ENCODE measurements around the gene KRT14.
"Not testable (repeated sequence)": the region's sequence is repeated elsewhere in the genome, so short reads cannot be mapped to it uniquely, and the experiment has no call there.

Gene KRT14

DNA sequence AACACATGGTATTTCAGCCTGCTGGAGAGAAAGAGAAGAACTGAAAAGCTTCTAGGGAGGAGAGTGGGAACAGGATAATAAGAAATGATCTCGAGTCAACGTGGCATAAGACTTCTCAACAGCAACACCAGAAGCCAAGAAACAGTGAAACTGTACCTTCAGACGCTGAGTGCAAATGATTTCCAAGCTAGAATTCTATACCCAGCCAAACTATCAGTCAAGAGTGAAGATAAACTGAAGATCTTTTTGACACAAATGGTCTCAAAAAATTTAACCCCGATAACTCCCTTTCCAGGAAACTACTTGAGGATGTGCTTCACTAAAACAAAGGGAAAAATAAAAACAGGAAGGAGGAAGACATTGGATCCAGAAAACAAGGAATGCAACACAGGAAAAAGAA is 20.2 kb upstream of the KRT14 start:
- not testable (repeated sequence) for DNase-seq (ENCODE audit: low read depth in 3 of 3)

- no peak for DNase-seq (ENCODE audit: low read depth in 3 of 3)
Measured at GRCh38 chr17:41602524-41602923, 15.8 kb upstream of the KRT14 start.

DNA sequence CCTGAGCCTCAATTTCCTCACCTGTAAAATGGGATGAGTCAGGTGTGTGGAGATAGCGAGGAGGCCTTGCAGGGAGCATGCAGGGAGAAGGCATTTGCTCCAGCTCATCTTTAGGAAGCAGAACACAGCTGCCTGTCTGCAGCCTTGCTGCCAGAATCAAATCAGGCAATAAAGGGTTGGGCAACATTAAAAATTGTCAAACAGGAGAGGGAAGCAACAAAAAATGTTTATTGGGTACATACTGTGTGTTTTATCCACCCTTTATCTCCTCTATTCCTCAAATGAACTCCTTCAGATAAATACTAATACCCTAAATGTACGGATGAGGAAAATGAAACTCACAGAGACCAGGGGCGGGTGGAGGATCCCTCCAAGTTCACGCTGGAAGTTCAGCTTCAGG is 13.6 kb upstream of the KRT14 start:
- no peak for DNase-seq (ENCODE audit: low read depth in 3 of 3)

GRCh38 chr17:41599680-41600079 is 13.0 kb upstream of the KRT14 start:
- no peak for DNase-seq (ENCODE audit: low read depth in 3 of 3)

DNA sequence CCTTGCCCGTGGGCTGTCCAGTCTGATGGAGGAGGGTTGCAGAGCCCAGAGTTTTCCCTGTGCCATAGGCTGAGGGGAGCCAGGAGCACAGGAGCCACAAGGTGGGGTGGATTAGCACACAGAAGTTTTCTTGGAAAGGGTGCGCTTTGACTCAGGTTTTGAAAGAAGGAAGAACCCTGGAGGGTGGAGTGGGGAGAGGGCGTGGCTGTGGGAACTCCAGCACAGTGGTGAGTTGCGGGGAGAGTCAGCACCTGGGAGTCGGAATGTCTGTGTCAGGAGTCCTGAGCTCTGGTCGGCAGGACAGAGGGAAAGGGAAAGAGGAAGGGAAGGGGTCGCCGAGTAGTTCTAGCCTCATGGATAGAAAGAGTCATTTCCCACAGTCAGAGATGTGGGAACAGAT is 8.9 kb upstream of the KRT14 start:
- no peak for DNase-seq (ENCODE audit: low read depth in 3 of 3)

- DNase-seq (ENCODE audit: low read depth in 3 of 3): no peak
Measured at GRCh38 chr17:41594363-41594915, 7.7 kb upstream of the KRT14 start.

DNA sequence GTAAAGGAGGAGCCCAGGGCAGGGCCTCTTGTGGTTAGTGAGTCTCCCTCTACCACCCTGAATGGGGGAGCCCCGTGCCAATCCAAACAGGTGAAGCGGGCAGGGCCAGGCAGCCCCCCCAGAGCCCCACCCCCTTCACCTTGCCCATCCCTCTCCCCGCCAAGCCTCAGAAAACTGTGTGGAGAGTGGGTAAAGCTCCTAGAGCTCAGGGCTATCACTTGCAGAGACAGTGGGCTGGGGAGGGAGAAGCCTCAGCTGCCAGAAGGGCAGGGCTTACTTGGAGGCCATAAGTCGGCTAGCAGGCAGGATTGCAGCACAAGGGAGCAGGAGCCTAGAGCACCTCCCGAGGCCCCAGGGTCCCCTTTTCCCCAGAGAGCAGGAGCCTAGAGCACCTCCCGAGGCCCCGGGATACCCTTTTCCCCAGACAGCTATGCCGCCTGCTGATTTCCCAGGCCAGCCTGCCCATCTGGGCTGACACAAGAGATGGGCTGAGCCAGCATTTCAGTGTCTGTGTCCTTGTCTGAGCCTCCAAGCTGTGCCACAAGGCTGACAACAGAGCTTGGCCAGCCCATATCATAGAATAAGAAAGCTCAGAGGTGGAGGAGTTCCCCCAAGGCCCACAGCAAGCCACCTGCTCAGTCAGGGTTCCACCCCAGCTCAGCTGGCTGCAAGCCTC is 6.7 kb upstream of the KRT14 start:
- DNase-seq (ENCODE audit: low read depth in 3 of 3): no peak

- DNase-seq (ENCODE audit: low read depth in 3 of 3): no peak
Measured at GRCh38 chr17:41592601-41593305, 6.1 kb upstream of the KRT14 start.

GRCh38 chr17:41589301-41589700 is 2.6 kb upstream of the KRT14 start:
- DNase-seq (ENCODE audit: low read depth in 3 of 3): no peak

GRCh38 chr17:41588126-41588810 is 1.6 kb upstream of the KRT14 start:
- no peak for DNase-seq (ENCODE audit: low read depth in 3 of 3)

DNA sequence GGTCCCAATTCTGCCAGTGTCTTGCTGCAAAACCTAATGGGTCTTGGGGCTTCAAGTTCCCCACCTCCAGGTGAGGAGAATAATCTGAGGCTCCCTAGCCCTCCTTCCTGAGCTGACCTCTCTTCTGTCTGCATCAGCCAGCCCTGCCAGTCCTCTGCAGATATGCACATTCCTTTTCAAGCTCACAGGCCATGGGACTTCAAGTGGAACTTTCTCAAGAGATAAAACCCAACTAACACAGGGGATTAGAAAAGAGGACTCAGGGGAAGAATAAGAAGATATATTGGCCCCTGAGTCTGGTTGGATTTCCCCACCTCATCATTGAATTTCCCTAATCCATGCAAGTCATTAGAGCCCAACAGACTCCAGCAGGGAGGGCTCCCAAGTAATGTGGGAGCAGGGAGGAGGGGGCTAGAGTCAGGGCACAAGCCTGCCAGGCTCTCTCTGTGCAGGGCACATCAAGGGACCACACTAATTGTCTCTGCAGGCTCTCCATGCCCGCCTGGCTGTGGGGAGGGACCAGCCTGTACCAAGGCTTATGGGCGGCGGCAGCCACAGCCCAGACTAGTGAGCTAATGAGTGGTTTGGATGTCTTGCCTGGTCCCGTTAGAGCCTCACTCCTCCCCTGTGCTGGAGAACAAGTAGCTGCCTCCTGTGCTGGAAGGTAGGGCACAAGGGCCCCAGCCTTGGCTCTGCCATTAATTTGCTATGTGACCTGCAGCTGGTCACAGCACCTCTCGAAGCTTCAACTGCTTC is 1.2 kb downstream of the KRT14 start:
- DNase-seq (ENCODE audit: low read depth in 3 of 3): no peak

DNA sequence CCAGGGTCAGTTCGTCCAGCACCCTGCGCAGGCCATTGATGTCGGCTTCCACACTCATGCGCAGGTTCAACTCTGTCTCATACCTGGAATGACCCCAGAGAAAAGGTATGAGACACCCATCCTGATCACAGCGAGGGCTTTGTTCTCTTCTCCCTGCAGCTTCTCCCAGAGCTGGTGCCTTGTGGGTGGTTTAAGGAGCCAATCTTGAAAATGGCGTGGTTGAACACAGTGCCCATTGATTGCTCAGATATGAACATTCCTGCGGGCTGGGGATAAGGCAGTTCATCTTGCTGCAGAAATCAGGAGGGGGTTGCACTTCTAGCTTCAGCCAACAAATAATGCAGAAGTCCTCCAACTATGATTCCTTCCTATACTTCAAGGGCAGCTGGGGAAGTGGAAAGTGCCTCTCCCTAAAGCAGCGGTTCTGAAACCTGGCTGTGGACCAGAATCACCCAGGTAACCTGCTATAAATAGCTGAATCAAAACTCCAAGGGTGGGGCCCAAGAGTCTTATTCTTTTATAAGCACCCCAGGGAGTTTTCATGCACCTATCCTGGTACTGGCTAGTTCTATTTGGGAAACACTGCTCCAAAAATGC is 2.3 kb downstream of the KRT14 start:
- DNase-seq (ENCODE audit: low read depth in 3 of 3): not testable (repeated sequence)

DNA sequence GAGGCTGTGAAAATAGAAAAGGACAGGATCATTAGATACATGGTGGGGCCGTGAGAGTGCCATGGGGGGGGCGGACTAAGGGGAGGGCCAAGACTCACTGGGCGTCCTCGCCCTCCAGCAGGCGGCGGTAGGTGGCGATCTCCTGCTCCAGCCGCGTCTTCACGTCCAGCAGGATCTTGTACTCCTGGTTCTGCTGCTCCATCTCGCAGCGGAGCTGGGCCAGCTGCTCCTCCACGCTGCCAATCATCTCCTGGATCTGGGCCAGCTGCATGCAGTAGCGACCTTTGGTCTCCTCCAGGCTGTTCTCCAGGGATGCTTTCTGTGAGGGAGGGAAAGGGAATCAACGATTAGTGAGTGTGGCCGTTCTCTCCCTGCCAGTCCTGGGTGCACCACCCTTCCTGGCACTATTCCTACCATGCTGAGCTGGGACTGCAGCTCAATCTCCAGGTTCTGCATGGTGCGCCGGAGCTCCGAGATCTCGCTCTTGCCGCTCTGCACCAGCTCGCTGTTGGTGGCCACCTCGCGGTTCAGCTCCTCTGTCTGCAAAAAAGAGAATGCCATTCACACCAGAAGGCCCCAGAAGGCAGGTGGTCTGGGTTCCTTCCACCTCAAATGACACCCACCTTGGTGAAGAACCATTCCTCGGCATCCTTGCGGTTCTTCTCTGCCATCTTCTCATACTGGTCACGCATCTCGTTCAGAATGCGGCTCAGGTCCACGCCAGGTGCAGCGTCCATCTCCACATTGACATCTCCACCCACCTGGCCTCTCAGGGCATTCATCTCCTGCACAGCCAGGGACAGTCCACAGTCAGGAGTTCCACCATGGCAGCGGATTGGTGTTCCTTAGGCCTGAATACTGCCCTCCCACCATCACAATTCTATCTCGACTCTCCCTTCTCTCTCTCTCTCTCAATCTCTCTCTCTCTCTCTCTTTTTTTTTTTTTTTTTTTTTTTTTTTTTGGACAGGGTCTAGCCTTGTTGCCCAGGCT is 3.3 kb downstream of the KRT14 start:
- no peak for DNase-seq (ENCODE audit: low read depth in 3 of 3)

GRCh38 chr17:41582061-41582968 is 4.4 kb downstream of the KRT14 start:
- not testable (repeated sequence) for DNase-seq (ENCODE audit: low read depth in 3 of 3)

GRCh38 chr17:41581366-41582060 is 5.2 kb downstream of the KRT14 start:
- no peak for DNase-seq (ENCODE audit: low read depth in 3 of 3)

DNA sequence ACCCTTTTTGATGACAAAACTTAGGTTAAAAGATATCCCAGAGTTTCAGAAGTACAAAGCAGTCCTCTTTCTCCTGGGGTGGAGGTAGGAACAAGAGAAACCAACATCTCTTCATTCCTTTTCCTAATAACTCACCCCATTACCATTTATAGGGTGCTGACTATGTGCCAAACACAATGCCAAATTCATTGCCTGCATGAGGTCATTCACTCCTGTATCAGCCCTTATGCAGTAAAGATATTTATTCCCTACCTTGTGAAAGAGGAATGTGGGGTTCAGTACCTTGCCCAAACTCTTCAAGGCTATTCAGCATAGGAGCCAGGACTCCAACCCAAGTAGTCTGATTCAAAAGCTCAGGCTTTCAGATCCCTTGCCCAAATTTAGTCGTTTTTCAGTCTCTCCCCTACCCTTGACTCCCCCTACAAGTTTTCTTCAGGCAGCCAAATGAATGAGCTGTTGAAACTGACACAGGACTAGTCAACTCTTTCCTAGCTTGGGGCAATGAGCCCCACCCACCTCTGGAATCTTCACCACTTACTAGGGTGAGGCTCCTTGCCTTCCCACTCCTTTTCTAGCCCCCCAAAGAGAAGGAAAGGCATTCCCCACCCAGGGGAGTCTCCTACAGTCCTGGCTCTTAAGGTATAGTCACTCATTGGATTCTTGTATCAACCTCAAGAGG is 5.9 kb downstream of the KRT14 start:
- DNase-seq (ENCODE audit: low read depth in 3 of 3): no peak

GRCh38 chr17:41580244-41580575 is 6.5 kb downstream of the KRT14 start:
- DNase-seq (ENCODE audit: low read depth in 3 of 3): no peak
